Neural progenitor cell (in vitro differentiated cells): ENCODE data around the gene ARAP3.

Experiments
- CTCF ChIP-seq: fragments of 200-600 bp; sonication (generic); IDR thresholded peaks from 2 replicates; pipeline ENCODE4 v1.5.1; 2017; ENCODE audit warnings: antibody characterized with exemption, mild to moderate bottlenecking
- EZH2phosphoT487 ChIP-seq: fragments of 200-600 bp; sonication (generic); IDR thresholded peaks from 2 replicates; pipeline ENCODE4 v1.6.1; 2017; ENCODE audit warnings: antibody characterized with exemption

GRCh38 chr5:141672071-141672840 is 9.8 kb downstream of the ARAP3 start:
- TF ChIP-seq CTCF (no peak), EZH2phosphoT487 (no peak)
